ENCODE results near the gene MEPCE.
A peak's percentile ranks its signal among the peaks of the same experiment; 100 is the strongest.

Gene MEPCE

DNA sequence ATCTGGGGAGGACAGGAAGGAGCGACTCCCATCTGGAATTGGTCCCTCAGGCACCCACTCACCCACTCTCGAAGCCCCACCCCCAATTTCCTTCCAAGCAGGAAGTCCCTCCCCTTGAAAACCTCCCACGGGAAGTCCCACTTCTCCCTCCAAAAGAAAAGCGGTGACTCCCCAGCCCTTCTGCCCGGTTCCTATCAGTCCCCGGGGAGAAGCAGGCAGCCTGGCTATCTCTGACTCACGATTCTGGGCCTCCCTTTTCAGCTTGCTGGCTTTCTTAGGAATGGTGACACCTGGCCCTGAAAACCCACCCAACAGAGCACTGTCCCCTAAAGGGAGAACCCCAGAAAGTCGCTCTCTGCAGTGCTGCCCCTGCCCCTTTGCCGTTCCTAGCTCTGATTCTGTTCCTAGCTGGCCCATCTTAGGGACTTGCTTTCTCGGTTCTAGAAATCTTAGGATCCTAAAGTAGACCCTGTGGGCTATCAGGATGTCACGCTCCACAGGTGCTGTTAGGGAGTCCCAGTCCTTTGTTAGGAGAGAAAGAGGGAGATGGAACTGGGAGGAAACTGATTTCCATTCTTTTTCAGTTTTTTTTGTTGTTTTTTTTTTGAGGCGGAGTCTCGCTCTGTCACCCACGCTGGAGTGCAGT is 43.3 kb downstream of the MEPCE start:
- DNase-seq (ENCODE audit: low spot score), result no peak
- TF ChIP-seq, protein P1, sequence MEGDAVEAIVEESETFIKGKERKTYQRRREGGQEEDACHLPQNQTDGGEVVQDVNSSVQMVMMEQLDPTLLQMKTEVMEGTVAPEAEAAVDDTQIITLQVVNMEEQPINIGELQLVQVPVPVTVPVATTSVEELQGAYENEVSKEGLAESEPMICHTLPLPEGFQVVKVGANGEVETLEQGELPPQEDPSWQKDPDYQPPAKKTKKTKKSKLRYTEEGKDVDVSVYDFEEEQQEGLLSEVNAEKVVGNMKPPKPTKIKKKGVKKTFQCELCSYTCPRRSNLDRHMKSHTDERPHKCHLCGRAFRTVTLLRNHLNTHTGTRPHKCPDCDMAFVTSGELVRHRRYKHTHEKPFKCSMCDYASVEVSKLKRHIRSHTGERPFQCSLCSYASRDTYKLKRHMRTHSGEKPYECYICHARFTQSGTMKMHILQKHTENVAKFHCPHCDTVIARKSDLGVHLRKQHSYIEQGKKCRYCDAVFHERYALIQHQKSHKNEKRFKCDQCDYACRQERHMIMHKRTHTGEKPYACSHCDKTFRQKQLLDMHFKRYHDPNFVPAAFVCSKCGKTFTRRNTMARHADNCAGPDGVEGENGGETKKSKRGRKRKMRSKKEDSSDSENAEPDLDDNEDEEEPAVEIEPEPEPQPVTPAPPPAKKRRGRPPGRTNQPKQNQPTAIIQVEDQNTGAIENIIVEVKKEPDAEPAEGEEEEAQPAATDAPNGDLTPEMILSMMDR (conservative IDR thresholded peaks at IDR 0.05; ENCODE audit: low read depth), result no peak
- ChIA-PET CTCF (interaction anchor here (1.5 to 3.2 kb wide), 2 partner anchors 10 to 87 kb away, joined by 6 to 19 read pairs; partner anchors contain the start of gene NYAP1), POLR2A (ENCODE audit: low non-redundant PET) (interaction anchor here (0.5 kb wide), 1 partner anchor 14 kb away, joined by 5 read pairs; no protein-coding TSS in a partner anchor)
- H3K27ac ChIP-seq, result peak overlapping the region; percentile 89

DNA sequence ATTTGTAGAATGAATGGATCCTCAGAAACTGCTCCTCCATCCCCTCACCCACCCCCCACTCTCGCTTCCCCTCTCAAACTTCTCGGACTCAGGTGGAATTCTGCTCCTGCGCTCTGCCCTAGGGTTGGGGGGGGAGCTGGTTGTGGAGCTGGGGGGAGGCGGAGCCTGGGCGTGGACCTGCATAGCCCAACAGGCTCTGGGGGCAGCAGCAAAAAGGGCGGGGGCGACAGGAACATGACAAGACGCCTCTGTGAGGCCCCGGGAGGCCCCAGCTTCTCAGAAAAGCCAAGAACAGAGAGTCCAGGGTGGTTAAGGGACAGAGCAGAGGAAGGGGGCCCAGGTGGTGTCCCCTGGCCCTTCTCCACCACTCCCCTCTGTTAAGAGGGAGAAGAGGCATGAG is 45.9 kb downstream of the MEPCE start:
- DNase-seq (ENCODE audit: low spot score), result no peak
- peak overlapping the region; percentile 89 for H3K27ac ChIP-seq
- CTCF ChIA-PET, result interaction anchor here (0.7 to 0.8 kb wide), 2 partner anchors 15 to 22 kb away, joined by 3 to 4 read pairs; no protein-coding TSS in a partner anchor
- TF ChIP-seq, protein P1 (conservative IDR thresholded peaks at IDR 0.05; ENCODE audit: low read depth), result no peak
- POLR2A ChIA-PET (ENCODE audit: low non-redundant PET), result no interaction called here

DNA sequence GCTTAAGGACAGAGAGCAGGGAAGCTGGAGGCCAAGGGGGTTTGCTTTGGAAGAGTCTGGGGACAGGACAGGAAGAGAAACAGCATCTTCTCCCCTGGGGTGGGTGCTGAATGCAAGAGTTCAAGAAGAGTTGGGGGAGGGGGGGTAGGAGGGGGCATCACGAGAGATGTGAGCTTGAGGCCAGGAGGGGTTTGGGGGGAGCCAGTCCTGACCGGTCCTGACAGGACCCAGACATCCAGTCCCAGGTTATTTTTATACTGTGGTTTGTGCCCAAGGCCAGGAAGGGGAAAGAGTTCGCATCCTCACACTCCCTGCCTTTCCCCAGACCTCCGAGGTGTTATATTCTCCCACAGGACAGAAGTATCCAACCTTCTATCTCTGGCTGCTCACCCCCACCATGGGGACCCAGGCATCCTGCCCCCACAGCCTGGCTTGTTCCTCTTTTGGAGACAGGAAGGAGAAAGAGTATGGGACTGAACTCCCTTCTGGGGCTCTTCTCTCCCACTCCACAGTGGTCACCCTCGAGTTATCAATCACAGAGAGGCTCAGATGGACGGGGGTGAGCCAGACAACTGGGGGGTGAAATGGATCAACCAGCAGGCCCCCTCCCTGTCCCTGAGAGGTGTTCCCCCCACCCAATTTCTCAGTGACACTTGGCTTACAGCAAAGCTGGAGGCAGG is 46.6 kb downstream of the MEPCE start:
- H3K27ac ChIP-seq, result peak overlapping the region; percentile 89
- no peak for DNase-seq (ENCODE audit: low spot score)
- CTCF ChIA-PET, result interaction anchor here (0.7 to 1.0 kb wide), 2 partner anchors 26 to 58 kb away, joined by 3 to 4 read pairs; no protein-coding TSS in a partner anchor
- POLR2A ChIA-PET (ENCODE audit: low non-redundant PET), result no interaction called here
- TF ChIP-seq, protein P1 (conservative IDR thresholded peaks at IDR 0.05; ENCODE audit: low read depth), result no peak

DNA sequence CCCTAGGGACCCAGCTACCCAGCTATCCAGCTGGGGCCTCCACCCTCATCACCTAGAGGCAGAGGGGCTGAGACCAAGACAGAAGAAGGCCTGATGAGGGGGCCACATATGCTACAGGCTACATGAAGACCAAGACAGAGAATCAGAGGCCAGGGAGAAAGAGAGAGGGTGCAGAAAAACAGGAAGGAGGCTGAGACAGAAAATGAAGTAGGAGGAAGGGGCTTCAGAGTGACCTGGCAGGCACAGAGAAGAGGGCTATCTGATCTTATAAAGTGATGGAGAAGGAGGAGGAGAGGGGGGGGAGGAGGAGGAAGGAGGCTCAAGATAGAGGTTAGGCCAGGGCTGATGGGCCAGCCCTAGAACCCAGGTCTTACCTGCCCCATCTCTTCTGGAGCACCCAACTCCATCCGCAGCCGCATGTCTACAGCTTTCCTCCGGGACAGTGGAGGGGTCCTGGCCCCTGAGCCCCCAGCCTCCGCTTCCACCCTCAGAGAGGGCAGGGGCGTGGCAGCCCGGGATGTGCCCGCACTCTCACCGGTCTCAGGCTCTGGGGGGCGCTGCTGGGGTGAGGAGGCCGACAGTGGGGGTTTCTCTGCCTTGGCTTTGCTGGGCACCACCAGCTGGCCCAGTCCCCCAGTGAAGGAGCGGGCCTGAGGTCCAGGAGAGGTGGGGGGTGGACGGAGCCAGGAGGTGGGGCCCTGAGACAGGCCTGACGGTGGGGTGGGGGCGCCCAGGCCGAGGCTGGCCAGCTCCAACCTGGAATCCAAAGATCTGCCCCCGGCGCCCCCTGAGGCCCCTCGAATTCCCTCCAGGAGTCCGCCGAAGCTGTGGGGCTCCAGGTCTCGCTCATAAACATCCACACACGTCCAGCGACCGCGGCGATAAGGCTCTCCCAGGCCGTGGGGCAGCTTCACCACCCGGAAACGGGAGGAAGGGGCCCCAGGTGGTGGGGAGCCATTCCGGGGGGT is 47.6 kb downstream of the MEPCE start:
- ChIA-PET CTCF (interaction anchor here (0.7 to 1.4 kb wide), 5 partner anchors 8 to 87 kb away, joined by 3 to 5 read pairs (median 3); no protein-coding TSS in a partner anchor), POLR2A (ENCODE audit: low non-redundant PET) (no interaction called here)
- peak overlapping the region; percentile 89 for H3K27ac ChIP-seq
- TF ChIP-seq, protein P1 (conservative IDR thresholded peaks at IDR 0.05; ENCODE audit: low read depth), result peak; percentile 35
- no peak for DNase-seq (ENCODE audit: low spot score)

DNA sequence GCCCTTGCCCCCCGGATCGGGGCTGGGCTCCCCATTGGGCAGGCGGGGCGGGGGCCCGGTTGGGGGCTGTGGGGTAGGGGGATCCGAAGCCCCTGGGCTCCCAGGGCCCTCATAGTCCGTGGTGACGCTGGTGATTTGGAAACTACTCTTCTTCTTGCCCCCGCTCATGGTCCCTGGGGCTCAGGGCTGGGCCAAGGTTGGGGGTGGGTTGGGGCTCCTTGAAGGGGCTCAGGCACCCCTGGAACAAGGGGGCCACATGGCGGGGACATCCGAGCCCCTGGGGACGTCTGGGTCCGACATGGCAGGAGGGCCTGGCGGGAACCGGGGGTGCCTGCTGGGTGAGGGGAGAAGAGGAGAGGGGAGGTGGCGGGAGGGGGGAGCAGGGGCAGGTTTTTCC is 48.2 kb downstream of the MEPCE start:
- TF ChIP-seq, protein P1 (conservative IDR thresholded peaks at IDR 0.05; ENCODE audit: low read depth), result no peak
- ChIA-PET CTCF (interaction anchor here (0.9 to 1.4 kb wide), 3 partner anchors 9 to 86 kb away, joined by 3 to 5 read pairs (median 3); no protein-coding TSS in a partner anchor), POLR2A (ENCODE audit: low non-redundant PET) (no interaction called here)
- DNase-seq (ENCODE audit: low spot score), result no peak
- peak overlapping the region; percentile 89 for H3K27ac ChIP-seq

Data from RWPE1 (cell line).